Lung (tissue), 12 donors: ENCODE measurements around the gene ATG4A. TPM values are rescaled to one million over a fixed set of nuclear protein-coding genes. Genes with fewer than 3 reads are reported as not detected.

Experiments
- ATAC-seq: fragments of 200-7000 bp; cut with Tn5 transposase; one replicate; pipeline ENCODE4 v1.9.1; 2020; ENCODE audit warnings: moderate number of reproducible peaks; ENCODE audit not compliant: insufficient read depth, low FRiP score
- DNase-seq, 3 donors: peaks; one replicate each; pipeline ENCODE4 v3.0.0-alpha.2; 2013 to 2017
- H3K27ac ChIP-seq, 2 donors: one replicate each; pipeline ENCODE4 v1.5.1; 2013; ENCODE audit warnings: mild to moderate bottlenecking in 2 of 2, moderate library complexity in 2 of 2, control low read depth in 1 of 2, inconsistent platforms in 1 of 2, low read depth in 1 of 2, low read length in 1 of 2
- H3K27me3 ChIP-seq, 3 donors: one replicate each; pipeline ENCODE4 v1.5.1; 2013; ENCODE audit warnings: low read length in 2 of 3; ENCODE audit not compliant: control insufficient read depth in 3 of 3, insufficient read depth in 3 of 3
- H3K36me3 ChIP-seq, 4 donors: one replicate each; pipeline ENCODE4 v1.5.1; 2013; ENCODE audit warnings: low read length in 4 of 4, mild to moderate bottlenecking in 1 of 4, moderate library complexity in 1 of 4; ENCODE audit not compliant: control insufficient read depth in 4 of 4, insufficient read depth in 4 of 4
- H3K4me1 ChIP-seq, 5 donors: one replicate each; pipeline ENCODE4 v1.5.1; 2013; ENCODE audit warnings: low read length in 5 of 5, mild to moderate bottlenecking in 2 of 5, moderate library complexity in 1 of 5; ENCODE audit not compliant: control insufficient read depth in 5 of 5, insufficient read depth in 5 of 5
- H3K4me3 ChIP-seq: one replicate; pipeline ENCODE4 v1.5.1; 2013; ENCODE audit warnings: mild to moderate bottlenecking, control low read depth, moderate library complexity
- H3K9ac ChIP-seq, 2 donors: one replicate each; pipeline ENCODE4 v1.5.1; 2013; ENCODE audit warnings: low read length in 2 of 2, control low read depth in 1 of 2; ENCODE audit not compliant: insufficient read depth in 1 of 2
- H3K9me3 ChIP-seq, 4 donors: one replicate each; pipeline ENCODE4 v1.5.1; 2013; ENCODE audit warnings: low read length in 3 of 4, mild to moderate bottlenecking in 1 of 4, moderate library complexity in 1 of 4; ENCODE audit not compliant: control insufficient read depth in 4 of 4, insufficient read depth in 3 of 4
- WGBS, 2 donors: extraction: QIAGEN DNeasy Blood & Tissue Kit; methylation state at CpG; one replicate each; pipeline ENCODE4 v1.1.7; 2013; 5-methylcytosine and 5-hydroxymethylcytosine counted together
- polyA plus RNA-seq, 2 donors: library from polyadenylated mRNA; stranded (reverse); fragments of 200-250 nt; gene quantifications; one replicate each; pipeline ENCODE4 v1.2.1, GENCODE V29; 2013
- total RNA-seq, 2 donors: library from RNA; depleted of rRNA in 1 of 2; stranded (reverse); fragments of >200 nt in 1 of 2; gene quantifications; one replicate each; pipeline ENCODE4 v1.2.1, GENCODE V29; 2014 to 2021
- TF ChIP-seq, protein P1 (sequence below): IDR thresholded peaks from 2 replicates; pipeline ENCODE4 v1.5.1; 2012; ENCODE audit warnings: mild to moderate bottlenecking; ENCODE audit errors: control extremely low read depth, extremely low read depth
- donor health status: control.
- donor health status: control.
- donor health status: Bipolar disorder and iron deficiency.
- donor health status: healthy.
- donor health status: DM: yes; HTN: yes; CAD: no.

The ATG4A gene
- total and polyA plus RNA-seq, 4 donors: 12.5 to 14.9 (median 14.1) TPM

DNA sequence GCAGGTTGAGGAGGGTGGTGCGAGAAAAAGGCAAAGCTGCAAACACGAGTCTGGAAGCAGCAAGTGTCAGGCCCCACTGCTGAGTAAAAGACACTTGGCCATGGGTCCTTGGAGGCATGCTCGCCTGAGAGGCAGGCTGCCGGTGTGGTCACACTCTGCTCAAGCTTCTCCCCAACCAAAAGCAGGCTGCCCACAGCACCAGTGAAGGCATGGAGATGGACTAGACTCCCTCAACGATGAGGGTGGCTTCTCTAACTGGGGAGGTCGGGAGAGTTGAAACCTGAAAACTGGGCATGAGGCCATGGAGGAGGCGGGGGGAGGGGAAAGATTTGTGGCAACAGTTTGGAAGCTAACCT, 86.5 kb downstream of the ATG4A start:
- no peak overlapping the region for H3K27ac ChIP-seq
- 76 to 88% methylated on average over 7 of the region's 7 CpGs for WGBS, 2 donors
- TF ChIP-seq, protein P1, sequence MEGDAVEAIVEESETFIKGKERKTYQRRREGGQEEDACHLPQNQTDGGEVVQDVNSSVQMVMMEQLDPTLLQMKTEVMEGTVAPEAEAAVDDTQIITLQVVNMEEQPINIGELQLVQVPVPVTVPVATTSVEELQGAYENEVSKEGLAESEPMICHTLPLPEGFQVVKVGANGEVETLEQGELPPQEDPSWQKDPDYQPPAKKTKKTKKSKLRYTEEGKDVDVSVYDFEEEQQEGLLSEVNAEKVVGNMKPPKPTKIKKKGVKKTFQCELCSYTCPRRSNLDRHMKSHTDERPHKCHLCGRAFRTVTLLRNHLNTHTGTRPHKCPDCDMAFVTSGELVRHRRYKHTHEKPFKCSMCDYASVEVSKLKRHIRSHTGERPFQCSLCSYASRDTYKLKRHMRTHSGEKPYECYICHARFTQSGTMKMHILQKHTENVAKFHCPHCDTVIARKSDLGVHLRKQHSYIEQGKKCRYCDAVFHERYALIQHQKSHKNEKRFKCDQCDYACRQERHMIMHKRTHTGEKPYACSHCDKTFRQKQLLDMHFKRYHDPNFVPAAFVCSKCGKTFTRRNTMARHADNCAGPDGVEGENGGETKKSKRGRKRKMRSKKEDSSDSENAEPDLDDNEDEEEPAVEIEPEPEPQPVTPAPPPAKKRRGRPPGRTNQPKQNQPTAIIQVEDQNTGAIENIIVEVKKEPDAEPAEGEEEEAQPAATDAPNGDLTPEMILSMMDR: no peak
- H3K9ac ChIP-seq: no peak overlapping the region
- no peaks in the 10 kb centered on the region for H3K36me3 ChIP-seq
- ATAC-seq: no peak
- no peaks in the 10 kb centered on the region for H3K4me1 ChIP-seq
- no peak for DNase-seq
- H3K27me3 ChIP-seq: peaks cover 4 to 35% (median 9%) of the 10 kb centered on the region in 3 donors
- H3K9me3 ChIP-seq: no peaks in the 10 kb centered on the region
- no peak overlapping the region for H3K4me3 ChIP-seq

DNA sequence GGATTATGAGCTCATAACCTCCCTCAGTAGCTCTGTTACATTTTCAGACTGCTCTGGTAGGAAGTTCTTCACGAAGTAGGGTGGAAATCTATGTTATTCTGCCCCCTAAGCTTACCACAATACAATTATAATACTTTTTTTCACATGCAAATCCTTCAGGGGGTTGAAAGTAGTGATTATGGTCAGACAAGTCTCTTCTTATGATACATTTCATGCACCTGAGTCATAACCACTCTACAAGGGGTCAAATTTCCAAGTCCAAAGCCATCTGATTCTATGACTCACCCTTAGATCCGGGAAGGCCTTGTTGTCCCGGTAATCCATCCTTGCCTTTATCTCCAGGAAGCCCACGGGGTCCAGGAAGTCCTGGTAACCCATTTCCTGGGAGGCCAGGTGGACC, 95.2 kb downstream of the ATG4A start:
- H3K27me3 ChIP-seq: peaks cover 5 to 32% (median 9%) of the 10 kb centered on the region in 3 donors
- DNase-seq (no peak), ATAC-seq (no peak)
- no peak overlapping the region for H3K9ac ChIP-seq
- H3K9me3 ChIP-seq: peaks cover 0 to 2% (median 0%) of the 10 kb centered on the region in 4 donors
- H3K36me3 ChIP-seq: no peaks in the 10 kb centered on the region
- WGBS, 2 donors: 40 to 80% methylated on average over 4 of the region's 4 CpGs
- TF ChIP-seq, protein P1: no peak
- H3K27ac ChIP-seq: no peak overlapping the region
- H3K4me3 ChIP-seq: no peak overlapping the region
- no peaks in the 10 kb centered on the region for H3K4me1 ChIP-seq

DNA sequence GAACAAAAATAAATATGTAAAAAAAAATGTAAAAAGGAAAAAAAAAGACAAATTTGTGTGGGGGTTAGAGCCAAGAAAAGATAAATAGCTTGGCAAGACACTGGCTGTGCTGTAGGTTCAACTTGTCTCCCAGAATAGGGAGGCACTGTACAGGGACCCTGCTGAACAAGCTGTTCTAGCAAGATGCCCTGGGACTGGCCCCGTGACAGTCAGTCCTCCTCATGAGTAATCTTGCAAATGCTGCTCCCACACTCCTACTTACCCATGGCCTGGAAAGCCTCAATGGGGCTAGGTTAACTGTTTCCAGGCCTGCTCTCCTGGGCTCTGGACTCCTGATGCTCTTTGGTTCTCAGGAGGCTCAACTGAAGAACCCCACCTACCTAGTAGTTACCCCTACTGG, 106.8 kb downstream of the ATG4A start:
- no peak overlapping the region for H3K4me3 ChIP-seq
- ATAC-seq: no peak
- H3K27ac ChIP-seq: no peak overlapping the region
- peaks cover 0 to 55% (median 11%) of the 10 kb centered on the region in 3 donors for H3K27me3 ChIP-seq
- H3K9me3 ChIP-seq: no peaks in the 10 kb centered on the region
- TF ChIP-seq, protein P1: no peak
- no peak overlapping the region for H3K9ac ChIP-seq
- DNase-seq: no peak
- H3K36me3 ChIP-seq: no peaks in the 10 kb centered on the region
- WGBS, 2 donors: 73 to 100% methylated on average over 1 of the region's 1 CpG
- H3K4me1 ChIP-seq: no peaks in the 10 kb centered on the region

- WGBS, 2 donors: 65 to 87% methylated on average over 2 of the region's 2 CpGs
- Histone ChIP-seq H3K27me3 (peaks cover 0 to 53% (median 11%) of the 10 kb centered on the region in 3 donors), H3K9me3 (no peaks in the 10 kb centered on the region), H3K4me1 (no peaks in the 10 kb centered on the region), H3K9ac (no peak overlapping the region), H3K27ac (no peak overlapping the region), H3K36me3 (no peaks in the 10 kb centered on the region), H3K4me3 (no peak overlapping the region)
- ATAC-seq: no peak
- DNase-seq: no peak
- TF ChIP-seq, protein P1: no peak
These were observed 107.5 kb downstream of the ATG4A start for GRCh38 chrX:108199041-108199440.
